Astrocyte of the spinal cord (primary cell): ENCODE results near the gene DNAJC9.
"Not testable (repeated sequence)": the region's sequence is repeated elsewhere in the genome, so short reads cannot be mapped to it uniquely, and the experiment has no call there.

Source experiments
- DNase-seq: peaks from one replicate; pipeline ENCODE4 v3.0.0; 2011; ENCODE audit warnings: low read depth, low spot score
- H3K4me3 ChIP-seq: 2 replicates; pipeline ENCODE4 v1.5.1; 2011; ENCODE audit warnings: low read depth, mild to moderate bottlenecking, low read length, moderate library complexity
- in situ Hi-C: cut with HindIII; loops from 2 replicates; pipeline ENCODE4 v1.10.0; 2017; ENCODE audit warnings: low sequenced_read_pairs
- TF ChIP-seq, protein P1 (sequence below): IDR thresholded peaks from 2 replicates; pipeline ENCODE4 v1.5.1; 2012; ENCODE audit warnings: low read depth, mild to moderate bottlenecking, low read length, inconsistent platforms

Gene DNAJC9

DNA sequence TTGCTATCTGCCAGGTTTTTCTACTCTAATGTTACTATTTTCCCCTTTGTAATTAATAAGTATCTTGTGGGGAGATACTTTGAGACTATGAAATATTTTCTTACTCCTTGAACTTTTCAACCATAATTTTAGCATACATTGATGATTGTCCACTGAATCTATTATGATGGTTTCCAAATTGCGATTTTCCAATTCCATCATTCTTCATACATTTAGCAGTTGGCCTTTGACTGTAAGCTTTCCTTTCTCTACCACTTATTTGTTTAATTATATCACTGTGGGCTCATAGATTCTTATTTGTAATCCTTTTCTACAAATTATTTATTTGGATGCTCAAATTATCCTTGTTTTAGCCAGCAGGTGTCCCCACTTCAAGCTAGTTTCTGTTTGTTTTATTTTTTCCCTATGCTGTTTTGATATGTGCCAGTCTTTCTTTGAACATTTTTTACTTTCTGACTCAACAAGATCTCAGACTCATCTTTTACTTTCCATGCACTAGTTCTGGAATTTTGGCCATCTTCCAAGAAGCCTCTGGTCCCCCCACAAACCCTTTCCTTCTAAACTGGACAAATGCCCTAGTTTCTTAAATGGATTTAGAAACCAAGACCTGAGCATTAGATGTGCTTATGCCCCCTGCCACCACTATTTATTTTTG is 16.8 kb upstream of the DNAJC9 start:
- TF ChIP-seq, protein P1, sequence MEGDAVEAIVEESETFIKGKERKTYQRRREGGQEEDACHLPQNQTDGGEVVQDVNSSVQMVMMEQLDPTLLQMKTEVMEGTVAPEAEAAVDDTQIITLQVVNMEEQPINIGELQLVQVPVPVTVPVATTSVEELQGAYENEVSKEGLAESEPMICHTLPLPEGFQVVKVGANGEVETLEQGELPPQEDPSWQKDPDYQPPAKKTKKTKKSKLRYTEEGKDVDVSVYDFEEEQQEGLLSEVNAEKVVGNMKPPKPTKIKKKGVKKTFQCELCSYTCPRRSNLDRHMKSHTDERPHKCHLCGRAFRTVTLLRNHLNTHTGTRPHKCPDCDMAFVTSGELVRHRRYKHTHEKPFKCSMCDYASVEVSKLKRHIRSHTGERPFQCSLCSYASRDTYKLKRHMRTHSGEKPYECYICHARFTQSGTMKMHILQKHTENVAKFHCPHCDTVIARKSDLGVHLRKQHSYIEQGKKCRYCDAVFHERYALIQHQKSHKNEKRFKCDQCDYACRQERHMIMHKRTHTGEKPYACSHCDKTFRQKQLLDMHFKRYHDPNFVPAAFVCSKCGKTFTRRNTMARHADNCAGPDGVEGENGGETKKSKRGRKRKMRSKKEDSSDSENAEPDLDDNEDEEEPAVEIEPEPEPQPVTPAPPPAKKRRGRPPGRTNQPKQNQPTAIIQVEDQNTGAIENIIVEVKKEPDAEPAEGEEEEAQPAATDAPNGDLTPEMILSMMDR: peak; percentile 54
- peak; percentile 34 for DNase-seq
- H3K4me3 ChIP-seq: no peak overlapping the region
- in situ Hi-C loops: no loop called here

DNA sequence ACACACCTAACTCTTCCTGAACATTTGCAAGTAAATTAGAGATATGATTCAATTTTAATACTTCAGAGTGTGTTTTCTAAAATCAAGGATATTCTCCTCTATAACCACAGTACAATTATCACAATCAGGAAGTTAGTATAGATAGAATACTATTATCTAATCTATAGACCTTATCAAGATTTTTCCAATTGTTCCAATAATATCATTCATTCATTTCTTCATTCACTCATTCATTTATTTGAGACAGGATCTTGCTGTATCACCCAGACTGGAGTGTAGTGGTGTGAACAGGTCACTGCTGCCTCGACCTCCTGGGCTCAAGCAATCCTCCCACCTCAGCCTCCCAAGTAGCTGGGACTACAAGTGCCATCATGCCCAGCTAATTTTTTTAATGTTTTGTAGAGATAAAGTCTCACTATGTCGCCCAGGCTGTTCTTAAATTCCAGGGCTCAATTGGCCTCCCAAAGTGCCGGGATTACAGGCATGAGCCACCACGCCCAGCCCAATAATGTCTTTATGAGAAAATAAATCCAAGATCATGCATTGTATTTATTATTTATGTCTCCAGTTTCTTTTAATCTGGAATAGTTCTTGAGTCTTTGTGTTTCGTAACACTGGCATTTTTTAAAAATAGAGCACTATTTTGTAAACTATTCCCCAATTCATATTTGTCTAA is 16.0 kb upstream of the DNAJC9 start:
- no peak overlapping the region for H3K4me3 ChIP-seq
- in situ Hi-C loops: no loop called here
- no peak for DNase-seq
- TF ChIP-seq, protein P1: no peak

DNA sequence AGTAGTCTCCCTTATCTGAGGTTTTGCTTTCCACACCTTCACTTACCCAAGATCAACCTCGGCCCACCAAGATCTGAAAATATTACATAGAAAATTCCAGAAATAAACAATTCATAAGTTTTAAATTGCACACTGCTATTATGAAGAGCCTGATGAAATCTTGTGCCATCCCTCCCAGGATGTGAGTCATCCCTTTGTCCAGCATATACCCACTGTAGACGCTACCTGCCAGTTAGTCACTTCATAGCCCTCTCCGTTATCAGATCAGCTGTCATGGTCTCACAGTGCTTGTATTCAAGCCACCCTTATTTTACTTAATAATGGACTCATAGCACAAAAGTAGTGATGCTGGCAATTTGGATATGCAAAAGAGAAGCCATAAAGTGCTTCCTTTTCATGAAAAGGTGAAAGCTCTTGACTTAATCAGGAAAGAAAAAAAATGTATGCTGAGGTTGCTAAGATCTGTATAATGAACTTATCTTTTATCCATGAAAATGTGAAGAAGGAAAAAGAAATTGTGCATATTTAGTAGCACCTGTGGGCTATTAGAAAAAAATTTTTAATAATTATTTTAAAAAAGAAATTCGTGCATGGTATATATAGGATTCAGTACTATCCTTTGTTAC is 15.2 kb upstream of the DNAJC9 start:
- no peak overlapping the region for H3K4me3 ChIP-seq
- peak; percentile 71 for DNase-seq
- TF ChIP-seq, protein P1: no peak
- in situ Hi-C loops: no loop called here

DNA sequence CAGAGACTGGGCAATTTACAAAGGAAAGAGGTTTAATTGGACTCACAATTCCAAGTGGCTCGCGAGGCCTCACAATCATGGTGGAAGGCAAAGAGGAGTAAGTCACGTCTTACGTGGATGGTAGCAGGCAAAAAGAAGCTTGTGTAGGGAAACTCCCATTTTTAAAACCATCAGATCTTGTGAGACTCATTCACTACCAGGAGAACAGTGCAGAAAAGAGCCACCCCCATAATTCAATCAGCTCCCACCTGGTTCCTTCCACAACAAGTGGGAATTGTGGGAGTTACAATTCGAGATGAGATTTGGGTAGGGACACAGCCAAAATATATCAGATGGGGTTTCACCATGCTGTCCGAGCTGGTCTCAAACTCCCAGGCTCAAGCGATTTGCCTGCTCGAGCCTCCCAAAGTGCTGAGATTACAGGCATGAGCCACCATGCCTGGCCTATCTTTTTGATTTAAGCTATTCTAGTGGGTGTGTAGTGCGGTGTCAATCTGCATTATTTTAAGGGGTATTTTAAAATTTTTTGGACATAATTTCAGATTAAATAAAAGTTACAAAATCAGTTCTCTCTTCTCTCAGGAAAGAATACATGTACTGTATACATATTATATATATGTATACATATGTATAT is 14.4 kb upstream of the DNAJC9 start:
- in situ Hi-C loops: no loop called here
- TF ChIP-seq, protein P1: no peak
- no peak for DNase-seq
- H3K4me3 ChIP-seq: no peak overlapping the region

DNA sequence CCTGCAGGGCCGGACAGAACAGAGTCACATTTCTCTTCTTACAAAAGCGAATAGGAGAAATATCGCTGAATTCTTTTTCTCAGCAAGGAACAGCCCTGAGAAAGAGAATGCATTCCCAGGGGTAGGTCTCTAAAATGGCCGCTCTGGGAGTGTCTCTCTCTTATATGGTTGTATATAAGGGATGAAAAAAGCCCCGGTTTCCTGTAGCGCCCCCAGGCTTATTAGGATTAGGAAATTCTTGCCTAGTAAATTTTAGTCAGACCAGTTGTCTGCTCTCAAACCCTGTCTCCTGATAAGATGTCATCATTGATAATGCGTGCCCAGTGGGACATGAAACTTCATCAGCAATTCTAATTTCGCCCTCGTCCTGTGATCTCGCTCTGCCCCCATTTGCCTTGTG is 11.6 kb upstream of the DNAJC9 start:
- in situ Hi-C loops: not testable (repeated sequence)

GRCh38 chr10:73253225-73253555 is 6.1 kb upstream of the DNAJC9 start:
- in situ Hi-C loops: no loop called here
- TF ChIP-seq, protein P1: no peak
- peak overlapping the region; percentile 80 for H3K4me3 ChIP-seq
- no peak for DNase-seq

More for the DNA sequence above, 11.6 kb upstream of the DNAJC9 start:
- not testable (repeated sequence) for DNase-seq, H3K4me3 ChIP-seq
